ENCODE measurements around the gene SAP25. TPM values are rescaled to one million over a fixed set of nuclear protein-coding genes. Genes with fewer than 3 reads are reported as not detected.

The SAP25 gene
- total and polyA plus RNA-seq, 2 donors (not counting 1 experiment from before 2014, with no cell fraction given) = 51.7 to 71.9 TPM

DNA sequence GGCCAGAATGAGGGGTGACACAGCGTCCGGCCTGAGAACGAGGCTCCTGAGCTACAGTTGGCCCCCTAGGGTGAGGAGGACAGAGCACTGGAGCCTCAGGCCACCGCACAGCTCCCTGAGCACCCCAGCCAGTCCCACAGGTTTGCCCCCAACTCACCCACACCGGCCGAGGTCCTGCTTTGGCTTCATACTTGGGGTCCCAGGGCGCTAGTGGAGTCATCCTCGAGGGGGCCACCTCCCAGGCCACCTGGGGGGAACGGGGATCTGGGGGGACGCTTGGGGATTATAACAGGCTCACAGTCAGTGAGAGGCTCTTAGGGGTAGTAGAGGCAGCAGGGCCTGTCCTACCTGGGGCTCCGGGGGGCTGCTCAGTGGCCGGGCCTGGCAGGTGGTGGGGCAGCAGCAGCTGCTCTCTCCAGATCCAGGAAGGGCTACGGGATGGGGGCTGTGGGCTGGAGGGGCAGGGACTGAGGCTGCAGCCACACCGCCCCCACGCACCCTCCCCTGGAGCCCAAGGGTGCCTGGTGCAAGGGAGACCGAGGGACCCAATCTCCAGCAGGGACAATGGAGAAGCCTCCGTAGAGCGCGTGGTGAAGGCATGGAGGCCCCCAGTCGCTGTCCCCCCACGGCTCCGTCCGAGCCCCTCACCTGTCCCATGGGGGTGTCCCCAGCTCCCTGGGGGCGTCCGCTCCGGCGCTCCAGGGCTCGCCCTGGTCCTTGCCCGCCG is 588 bp downstream of the SAP25 start:
- intact Hi-C loops (cut with micrococcal nuclease) = no loop called here
- Histone ChIP-seq H3K27me3 (replicated peaks in 1 of 4; ENCODE audit: control extremely low read depth in 1 of 4, control insufficient read depth in 3 of 4, insufficient read depth in 4 of 4, low read length in 3 of 4) (no peaks in the 10 kb centered on the region), H3K4me3 (ENCODE audit: control extremely low read depth in 1 of 5, extremely low read depth in 1 of 5, insufficient read depth in 1 of 5, low read depth in 2 of 5, low read length in 4 of 5) (no peak overlapping the region), H3K27ac (ENCODE audit: low read length in 2 of 2) (no peak overlapping the region), H2AFZ (ENCODE audit: insufficient read depth, low read depth, low read length, poor library complexity, severe bottlenecking) (no peak overlapping the region), H3K4me2 (replicated peaks; ENCODE audit: low read depth, low read length, poor library complexity, severe bottlenecking) (no peak overlapping the region), H3K4me1 (ENCODE audit: control insufficient read depth in 2 of 2, insufficient read depth in 2 of 2, low read length in 2 of 2) (peaks cover 29 to 37% of the 10 kb centered on the region in 2 donors), H4K20me1 (ENCODE audit: control insufficient read depth, insufficient read depth, low read length, poor library complexity, severe bottlenecking) (peaks cover 57% of the 10 kb centered on the region), H3K36me3 (replicated peaks in 1 of 2; ENCODE audit: control extremely low read depth in 1 of 2, control insufficient read depth in 1 of 2, extremely low read depth in 1 of 2, insufficient read depth in 2 of 2, low read length in 1 of 2) (peaks cover 0 to 41% of the 10 kb centered on the region in 2 experiments), H3K9me3 (ENCODE audit: control extremely low read depth in 1 of 3, control insufficient read depth in 2 of 3, insufficient read depth in 1 of 3, low read length in 2 of 3) (no peaks in the 10 kb centered on the region), H3K9ac (ENCODE audit: low read length) (no peak overlapping the region), H3K79me2 (ENCODE audit: control insufficient read depth, insufficient read depth, low read length) (peaks cover 9% of the 10 kb centered on the region)
- DNase-seq (no peak), ATAC-seq (ENCODE audit: low read depth) (no peak)
- H3K9me3 Mint-ChIP-seq (ENCODE audit: insufficient read depth) = no peaks in the 10 kb centered on the region
- ChIA-PET POLR2A (no interaction called here), CTCF (interaction anchor here (1.4 kb wide), 1 partner anchor 13 kb away, joined by 3 read pairs; the partner anchor contains the start of gene FBXO24)
- no peak overlapping the region for H3K27ac Mint-ChIP-seq
- H3K4me3 Mint-ChIP-seq = no peak overlapping the region
- H3K4me1 Mint-ChIP-seq = peaks cover 26% of the 10 kb centered on the region
- WGBS (ENCODE audit: insufficient coverage) = 97% methylated on average over 25 of the region's 30 CpGs
- H3K27me3 Mint-ChIP-seq = no peaks in the 10 kb centered on the region
- TF ChIP-seq, protein P1, sequence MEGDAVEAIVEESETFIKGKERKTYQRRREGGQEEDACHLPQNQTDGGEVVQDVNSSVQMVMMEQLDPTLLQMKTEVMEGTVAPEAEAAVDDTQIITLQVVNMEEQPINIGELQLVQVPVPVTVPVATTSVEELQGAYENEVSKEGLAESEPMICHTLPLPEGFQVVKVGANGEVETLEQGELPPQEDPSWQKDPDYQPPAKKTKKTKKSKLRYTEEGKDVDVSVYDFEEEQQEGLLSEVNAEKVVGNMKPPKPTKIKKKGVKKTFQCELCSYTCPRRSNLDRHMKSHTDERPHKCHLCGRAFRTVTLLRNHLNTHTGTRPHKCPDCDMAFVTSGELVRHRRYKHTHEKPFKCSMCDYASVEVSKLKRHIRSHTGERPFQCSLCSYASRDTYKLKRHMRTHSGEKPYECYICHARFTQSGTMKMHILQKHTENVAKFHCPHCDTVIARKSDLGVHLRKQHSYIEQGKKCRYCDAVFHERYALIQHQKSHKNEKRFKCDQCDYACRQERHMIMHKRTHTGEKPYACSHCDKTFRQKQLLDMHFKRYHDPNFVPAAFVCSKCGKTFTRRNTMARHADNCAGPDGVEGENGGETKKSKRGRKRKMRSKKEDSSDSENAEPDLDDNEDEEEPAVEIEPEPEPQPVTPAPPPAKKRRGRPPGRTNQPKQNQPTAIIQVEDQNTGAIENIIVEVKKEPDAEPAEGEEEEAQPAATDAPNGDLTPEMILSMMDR (IDR thresholded peaks at IDR 0.05) = no peak
- no peak for TF ChIP-seq EZH2 (IDR thresholded peaks at IDR 0.05; ENCODE audit: borderline replicate concordance, insufficient read depth, low read depth, low read length, poor library complexity, severe bottlenecking)

DNA sequence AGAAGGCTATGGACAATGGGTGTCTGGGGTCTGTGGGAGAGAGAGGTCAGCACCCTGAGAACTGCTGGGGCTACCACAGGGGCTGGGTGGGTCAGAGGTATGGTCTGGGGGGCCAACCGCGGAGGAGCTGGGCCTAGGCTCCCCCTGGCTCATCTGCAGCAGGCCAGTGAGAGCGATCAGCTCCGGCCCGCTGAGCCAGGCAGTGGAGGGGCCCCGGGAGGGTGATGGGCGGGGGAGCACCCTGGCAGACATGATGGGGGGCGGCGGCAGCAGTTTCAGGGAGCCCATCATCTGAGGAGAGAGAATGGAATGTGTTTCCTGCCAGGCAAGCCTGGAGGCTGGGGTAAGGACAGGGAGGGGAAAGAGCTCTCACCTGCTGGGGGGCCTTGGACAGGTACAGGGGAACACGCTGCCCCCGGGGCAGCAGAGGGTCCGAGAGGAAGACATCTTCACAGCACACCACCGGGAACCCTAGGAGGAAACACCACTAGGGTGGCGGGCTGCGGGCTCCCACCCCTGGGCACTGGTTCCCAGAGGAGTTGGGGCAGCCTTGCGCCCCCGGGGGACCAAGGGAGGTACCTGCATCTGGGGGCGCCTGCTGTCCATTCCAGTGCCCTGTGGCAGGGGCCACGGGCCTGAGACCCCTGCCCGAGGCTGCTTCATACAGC is 1.3 kb downstream of the SAP25 start:
- intact Hi-C loops (cut with micrococcal nuclease) = no loop called here

More for the DNA sequence above, 1.3 kb downstream of the SAP25 start:
- no peak overlapping the region for H2AFZ ChIP-seq (ENCODE audit: insufficient read depth, low read depth, low read length, poor library complexity, severe bottlenecking)
- TF ChIP-seq, protein P1 (IDR thresholded peaks at IDR 0.05) = no peak
- TF ChIP-seq EZH2 (IDR thresholded peaks at IDR 0.05; ENCODE audit: borderline replicate concordance, insufficient read depth, low read depth, low read length, poor library complexity, severe bottlenecking) = no peak
- ChIA-PET POLR2A (no interaction called here), CTCF (interaction anchor here (1.4 kb wide), 1 partner anchor 14 kb away, joined by 3 read pairs; the partner anchor contains the start of gene FBXO24)
- H3K36me3 ChIP-seq (replicated peaks in 1 of 2; ENCODE audit: control extremely low read depth in 1 of 2, control insufficient read depth in 1 of 2, extremely low read depth in 1 of 2, insufficient read depth in 2 of 2, low read length in 1 of 2) = peaks cover 0 to 34% of the 10 kb centered on the region in 2 experiments
- no peaks in the 10 kb centered on the region for H3K9me3 Mint-ChIP-seq (ENCODE audit: insufficient read depth)
- H3K27ac ChIP-seq (ENCODE audit: low read length in 2 of 2) = no peak overlapping the region
- H3K27me3 ChIP-seq (replicated peaks in 1 of 4; ENCODE audit: control extremely low read depth in 1 of 4, control insufficient read depth in 3 of 4, insufficient read depth in 4 of 4, low read length in 3 of 4) = no peaks in the 10 kb centered on the region
- H3K27ac Mint-ChIP-seq = no peak overlapping the region
- ATAC-seq (ENCODE audit: low read depth) (no peak), DNase-seq (no peak)
- H4K20me1 ChIP-seq (ENCODE audit: control insufficient read depth, insufficient read depth, low read length, poor library complexity, severe bottlenecking) = peaks cover 50% of the 10 kb centered on the region
- H3K4me1 ChIP-seq (ENCODE audit: control insufficient read depth in 2 of 2, insufficient read depth in 2 of 2, low read length in 2 of 2) = peaks cover 36 to 44% of the 10 kb centered on the region in 2 donors
- H3K27me3 Mint-ChIP-seq = no peaks in the 10 kb centered on the region
- peaks cover 2% of the 10 kb centered on the region for H3K79me2 ChIP-seq (ENCODE audit: control insufficient read depth, insufficient read depth, low read length)
- no peak overlapping the region for H3K4me3 ChIP-seq (ENCODE audit: control extremely low read depth in 1 of 5, extremely low read depth in 1 of 5, insufficient read depth in 1 of 5, low read depth in 2 of 5, low read length in 4 of 5)
- H3K9ac ChIP-seq (ENCODE audit: low read length) = no peak overlapping the region
- peaks cover 33% of the 10 kb centered on the region for H3K4me1 Mint-ChIP-seq
- no peak overlapping the region for H3K4me2 ChIP-seq (replicated peaks; ENCODE audit: low read depth, low read length, poor library complexity, severe bottlenecking)
- 94% methylated on average over 18 of the region's 20 CpGs for WGBS (ENCODE audit: insufficient coverage)
- no peak overlapping the region for H3K4me3 Mint-ChIP-seq
- H3K9me3 ChIP-seq (ENCODE audit: control extremely low read depth in 1 of 3, control insufficient read depth in 2 of 3, insufficient read depth in 1 of 3, low read length in 2 of 3) = no peaks in the 10 kb centered on the region
